ENCODE results near the gene ATP6V1F.

Gene ATP6V1F

DNA sequence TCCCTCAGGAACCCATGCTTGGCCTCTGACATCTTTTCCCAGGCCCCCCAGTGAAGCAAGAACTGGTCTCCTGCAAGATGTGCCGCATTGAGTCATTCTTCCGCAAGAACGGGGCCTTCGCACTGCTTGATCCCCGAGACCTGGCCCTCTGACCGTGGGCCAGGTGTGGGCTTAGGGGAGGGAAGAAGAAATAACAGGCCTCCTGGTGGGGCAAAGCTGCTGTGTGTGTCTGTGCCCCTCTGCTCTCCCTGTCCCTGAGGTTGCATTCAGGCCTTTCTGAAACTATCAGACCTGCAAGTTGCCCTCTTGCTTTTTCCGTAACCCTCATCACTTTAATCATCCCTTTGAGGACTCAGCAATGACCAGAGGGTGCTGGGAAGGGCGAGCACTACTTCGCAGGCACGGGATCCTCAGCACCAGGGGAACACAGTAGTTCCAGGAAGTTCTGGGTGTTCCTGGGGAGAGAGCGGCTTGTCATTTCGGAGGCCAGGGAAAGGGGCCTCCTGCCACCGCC lies 6.0 kb downstream of the ATP6V1F start:
- DNase-seq (ENCODE audit: low spot score): no peak

DNA sequence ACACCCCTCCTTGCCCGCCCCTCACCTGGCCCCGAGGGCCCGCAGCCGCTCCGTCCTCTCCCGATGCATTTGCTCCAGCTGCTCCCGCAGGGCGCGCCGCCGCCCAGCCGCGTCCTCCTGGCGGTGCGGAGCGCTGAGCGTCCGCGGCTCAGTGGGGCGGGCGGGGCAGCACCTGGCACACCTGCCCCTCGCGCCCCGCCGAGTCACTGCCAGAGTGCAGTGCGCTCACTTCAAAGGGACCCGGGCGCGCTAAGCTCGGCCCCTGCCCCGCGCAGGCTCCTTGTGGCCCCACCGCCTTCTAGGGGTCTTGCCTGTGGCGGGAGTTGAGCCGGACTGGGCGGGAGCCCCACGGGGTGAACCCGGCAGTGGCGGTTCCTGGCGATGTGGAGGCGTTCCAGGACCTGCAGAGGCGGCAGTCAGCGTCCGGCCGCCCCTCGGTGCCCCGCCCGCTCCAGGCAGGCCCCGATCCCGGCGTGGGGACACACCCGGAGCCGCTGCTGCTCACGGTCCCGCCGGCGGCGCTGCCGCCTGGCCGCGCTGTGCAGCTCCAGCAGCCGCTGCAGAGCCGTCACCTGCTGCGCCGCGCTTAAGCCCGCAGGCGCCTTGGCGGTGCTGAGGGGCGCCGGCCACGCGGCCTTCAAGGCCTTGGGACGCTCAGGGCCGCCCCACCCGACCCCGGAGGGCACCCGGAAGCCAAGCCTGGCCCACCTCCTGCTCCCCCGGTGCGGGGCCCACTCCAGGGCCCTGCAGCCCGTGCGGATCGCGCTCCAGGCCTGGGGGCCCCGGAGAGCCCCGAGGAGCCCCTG lies 6.7 kb downstream of the ATP6V1F start:
- DNase-seq (ENCODE audit: low spot score): peak; percentile 30

DNA sequence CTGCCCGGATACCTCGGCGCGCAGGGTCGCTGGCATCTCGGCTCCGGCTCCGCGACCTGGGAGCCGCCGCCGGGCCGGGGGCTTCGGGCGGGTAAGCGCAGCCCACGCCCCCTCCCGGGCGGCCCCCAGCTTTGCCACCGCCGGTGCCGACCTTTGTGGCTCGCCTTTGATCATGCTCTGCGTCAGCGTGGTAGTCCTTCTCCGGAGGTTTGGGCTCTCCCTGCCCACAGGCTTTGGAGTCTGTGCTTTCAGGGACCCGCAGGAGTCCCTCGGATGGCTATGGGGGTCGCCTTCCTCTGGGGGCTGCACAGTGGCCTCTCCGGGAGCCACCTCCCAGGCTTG lies 7.3 kb downstream of the ATP6V1F start:
- no peak for DNase-seq (ENCODE audit: low spot score)

DNA sequence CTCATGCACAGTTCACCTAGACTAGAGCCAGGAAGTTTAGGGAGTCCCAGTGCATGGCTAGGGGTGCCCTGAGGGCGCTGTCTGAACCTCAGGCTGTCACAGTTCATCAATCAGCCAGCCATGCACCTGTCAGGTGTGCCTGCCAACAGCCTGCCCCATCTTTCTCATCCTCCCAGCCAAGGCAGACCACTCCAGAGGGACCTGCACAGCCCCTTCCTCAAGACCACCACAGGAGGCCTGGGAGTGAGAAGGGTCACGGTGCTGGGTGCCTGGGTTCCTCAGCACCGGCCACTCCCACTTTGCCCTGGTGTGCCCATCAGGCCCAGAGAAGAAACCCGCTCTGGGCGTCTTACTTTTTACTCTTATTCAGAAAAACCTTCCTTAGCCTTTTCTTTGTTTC lies 8.4 kb downstream of the ATP6V1F start:
- no peak for DNase-seq (ENCODE audit: low spot score)

DNA sequence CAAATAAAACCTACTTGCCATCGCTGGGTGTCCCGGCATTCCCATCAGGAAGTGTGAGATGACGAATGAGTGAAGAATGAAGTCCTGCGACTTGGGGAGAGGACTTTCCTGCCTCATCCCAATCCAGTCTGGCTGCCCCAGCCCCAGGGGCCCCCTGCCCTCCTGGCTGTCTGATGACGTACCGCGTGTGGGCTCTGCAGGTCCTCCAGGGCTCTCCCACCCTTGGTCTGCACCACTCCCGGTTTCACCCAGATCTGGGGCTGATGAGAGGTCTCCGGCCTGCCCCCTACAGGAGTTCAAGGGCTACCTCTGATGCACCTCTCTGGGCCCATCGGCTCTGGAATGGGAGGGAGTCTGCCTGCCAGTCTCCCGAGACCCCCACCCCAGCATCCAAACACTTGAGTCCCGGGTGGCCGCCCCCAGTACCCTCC lies 9.8 kb downstream of the ATP6V1F start:
- DNase-seq (ENCODE audit: low spot score): no peak

DNA sequence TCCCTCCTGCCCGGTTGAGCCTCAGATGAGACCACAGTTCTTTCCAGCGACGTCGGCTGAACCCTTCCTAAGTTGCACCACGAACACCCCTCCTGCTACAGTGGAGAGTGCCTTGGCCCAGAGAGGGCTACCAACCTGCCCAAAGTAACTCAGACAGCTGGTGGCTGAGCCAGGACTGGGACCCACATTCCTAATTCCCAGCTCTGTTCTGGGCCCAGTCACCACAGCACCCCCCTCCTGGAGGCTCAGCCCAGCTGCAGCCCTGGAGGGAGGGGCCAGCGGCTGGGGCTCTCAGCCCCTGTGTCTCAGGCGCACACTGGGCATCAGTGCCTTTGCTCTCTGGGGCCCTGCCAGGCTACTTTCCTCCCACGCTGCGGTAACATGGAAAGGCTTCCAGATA lies 10.6 kb downstream of the ATP6V1F start:
- no peak for DNase-seq (ENCODE audit: low spot score)

DNA sequence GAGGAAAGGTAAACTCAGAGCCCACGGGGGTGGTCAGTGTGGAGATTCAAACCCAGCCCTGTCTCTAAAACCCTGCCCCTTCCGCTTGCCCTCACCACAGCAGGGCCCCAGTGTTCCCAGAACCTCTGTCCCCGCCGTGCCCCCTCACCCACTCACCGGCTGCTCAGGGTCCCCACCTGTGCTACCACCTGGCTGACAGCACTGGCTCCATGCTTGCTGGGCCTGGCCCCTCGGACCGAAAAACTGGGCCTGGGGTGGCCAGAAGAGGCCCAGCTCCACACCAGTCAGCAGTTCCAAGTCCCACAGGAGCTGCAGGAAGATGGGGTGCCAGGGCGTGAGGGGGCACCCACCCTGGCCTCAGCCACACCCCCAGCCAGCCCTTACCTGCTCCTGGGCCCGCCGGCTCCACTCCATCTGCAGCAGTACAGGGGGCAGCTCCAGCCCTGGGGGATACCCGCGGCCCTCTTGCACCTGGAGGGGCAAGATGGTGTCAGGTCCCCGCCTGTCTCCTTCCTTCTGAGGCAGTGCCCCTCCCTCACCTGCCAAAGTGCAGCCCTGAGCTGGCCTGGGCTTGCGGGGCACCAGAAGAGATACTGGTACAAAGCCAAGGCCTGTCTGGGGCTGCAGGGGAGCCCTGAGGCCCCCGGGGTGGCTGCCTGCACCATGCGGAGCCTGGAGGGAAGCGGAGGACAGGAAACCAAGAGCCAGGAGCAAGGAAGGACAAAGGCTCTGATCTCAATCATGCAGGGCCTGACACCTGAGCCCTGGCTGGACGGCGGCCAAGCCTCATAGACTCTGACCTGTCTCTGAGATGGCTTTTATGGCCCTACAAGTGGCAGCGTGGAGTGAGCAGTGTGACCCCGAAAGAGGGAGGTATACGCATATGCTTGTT lies 11.7 kb downstream of the ATP6V1F start:
- no peak for DNase-seq (ENCODE audit: low spot score)

DNA sequence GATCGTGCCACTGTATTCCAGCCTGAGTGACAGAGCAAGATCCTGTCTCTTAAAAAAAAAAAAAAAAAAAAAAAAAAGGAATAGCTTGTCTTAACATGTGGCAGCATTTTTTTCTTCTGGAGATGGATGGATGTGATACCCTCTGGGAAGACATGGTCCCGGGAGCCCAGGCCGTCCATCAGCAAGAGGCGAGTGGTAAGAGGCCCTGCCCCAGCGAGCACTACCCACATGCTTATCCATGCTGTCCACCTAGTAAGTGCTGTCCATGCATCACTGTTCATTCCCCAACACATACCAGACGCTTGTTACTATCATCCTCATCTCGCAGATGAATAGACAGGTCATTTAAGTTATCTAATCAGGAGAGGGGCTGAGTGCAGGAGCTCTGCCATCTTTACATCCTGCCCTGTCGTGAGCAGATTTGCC lies 12.9 kb downstream of the ATP6V1F start:
- DNase-seq (ENCODE audit: low spot score): no peak

DNA sequence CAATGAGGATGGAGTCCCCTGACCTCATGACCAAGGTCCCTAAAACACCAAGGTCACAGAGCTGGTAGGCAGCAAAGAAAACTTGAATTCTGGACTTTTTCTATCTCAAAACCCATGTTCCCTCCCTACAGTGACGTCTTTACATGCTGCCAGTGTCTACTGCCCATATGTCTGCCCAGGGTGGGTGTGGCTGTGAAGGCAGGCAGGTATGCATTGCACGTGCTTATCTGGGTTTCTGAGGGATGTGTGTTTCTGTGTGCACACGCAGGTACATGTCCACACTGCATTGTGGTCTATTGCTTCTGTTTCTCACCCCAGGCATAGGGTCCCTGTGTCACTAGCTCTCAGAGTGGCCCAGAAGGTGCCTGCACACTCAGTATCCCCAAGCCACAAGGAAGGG lies 13.5 kb downstream of the ATP6V1F start:
- DNase-seq (ENCODE audit: low spot score): no peak

DNA sequence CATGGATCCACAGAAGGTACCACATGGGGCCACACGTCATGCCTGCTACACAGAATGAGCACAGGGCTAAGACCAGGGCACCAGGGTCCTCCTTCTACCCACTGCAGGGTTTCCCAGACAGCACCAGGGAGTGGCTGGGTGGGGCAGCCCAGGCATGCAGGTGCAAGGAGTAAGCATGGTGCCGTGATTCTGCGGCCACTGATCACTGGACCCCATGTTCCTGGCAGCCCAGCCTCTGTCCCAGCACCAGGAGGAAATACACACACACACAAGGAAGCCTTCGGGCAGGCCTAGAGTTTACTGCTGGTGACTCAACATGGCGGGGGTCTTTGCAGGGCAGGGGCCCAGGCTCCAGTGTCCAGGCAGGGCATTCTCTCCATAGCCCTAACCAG lies 13.9 kb downstream of the ATP6V1F start:
- no peak for DNase-seq (ENCODE audit: low spot score)

DNA sequence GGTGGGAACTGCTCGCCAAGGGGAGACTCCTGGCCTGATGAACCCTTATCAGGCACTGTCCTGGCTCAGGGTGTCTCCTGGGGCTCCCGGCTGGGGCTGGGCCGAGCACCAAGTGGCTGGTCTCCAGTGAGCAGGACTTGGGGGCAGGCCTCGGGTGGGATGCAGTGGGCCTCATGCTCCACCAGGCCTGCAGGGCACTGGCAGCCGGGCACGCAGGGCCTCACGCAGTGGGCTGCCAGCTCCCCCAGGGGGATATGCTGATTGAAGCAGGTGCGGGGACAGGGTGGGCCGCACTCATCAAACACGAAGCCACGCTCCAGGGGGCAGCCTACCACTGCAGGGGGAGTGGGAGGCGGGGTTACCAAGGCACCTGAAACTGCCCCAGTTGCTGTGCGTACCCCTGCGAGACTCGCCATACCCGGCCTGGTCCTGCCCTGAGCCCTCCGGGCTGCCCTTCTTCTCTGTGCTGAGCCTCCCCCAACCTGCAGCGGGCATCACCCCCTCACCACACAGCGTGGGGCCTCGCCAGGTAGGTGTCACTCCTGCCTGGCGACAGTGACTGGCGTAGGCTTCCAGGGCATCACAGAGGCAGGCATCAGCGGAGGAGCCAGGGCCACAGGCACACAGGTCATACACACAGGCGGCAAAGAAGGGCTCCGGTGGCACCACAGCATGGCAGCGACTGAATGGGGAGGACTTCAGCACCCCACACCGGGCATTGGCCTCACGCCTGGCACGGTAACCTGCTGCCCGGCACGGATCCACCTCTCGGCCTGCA lies 14.5 kb downstream of the ATP6V1F start:
- no peak for DNase-seq (ENCODE audit: low spot score)

DNA sequence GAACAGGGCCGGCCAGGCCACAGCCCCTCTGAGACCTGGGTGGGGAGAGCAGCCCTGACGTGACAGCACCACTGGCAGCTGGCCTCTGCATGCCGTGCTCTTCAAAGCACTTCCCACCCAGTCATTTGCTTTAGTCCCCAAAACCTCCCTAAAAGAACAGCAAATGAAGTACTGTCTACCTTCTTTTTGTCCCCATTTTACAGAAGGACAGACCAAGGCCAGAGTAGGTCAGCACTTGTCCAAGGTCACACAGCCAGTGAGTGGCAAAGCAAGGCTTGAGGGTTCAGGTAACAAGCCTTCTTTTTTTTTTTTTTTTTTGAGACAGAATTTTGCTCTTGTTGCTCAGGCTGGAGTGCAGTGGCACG lies 15.1 kb downstream of the ATP6V1F start:
- no peak for DNase-seq (ENCODE audit: low spot score)

DNA sequence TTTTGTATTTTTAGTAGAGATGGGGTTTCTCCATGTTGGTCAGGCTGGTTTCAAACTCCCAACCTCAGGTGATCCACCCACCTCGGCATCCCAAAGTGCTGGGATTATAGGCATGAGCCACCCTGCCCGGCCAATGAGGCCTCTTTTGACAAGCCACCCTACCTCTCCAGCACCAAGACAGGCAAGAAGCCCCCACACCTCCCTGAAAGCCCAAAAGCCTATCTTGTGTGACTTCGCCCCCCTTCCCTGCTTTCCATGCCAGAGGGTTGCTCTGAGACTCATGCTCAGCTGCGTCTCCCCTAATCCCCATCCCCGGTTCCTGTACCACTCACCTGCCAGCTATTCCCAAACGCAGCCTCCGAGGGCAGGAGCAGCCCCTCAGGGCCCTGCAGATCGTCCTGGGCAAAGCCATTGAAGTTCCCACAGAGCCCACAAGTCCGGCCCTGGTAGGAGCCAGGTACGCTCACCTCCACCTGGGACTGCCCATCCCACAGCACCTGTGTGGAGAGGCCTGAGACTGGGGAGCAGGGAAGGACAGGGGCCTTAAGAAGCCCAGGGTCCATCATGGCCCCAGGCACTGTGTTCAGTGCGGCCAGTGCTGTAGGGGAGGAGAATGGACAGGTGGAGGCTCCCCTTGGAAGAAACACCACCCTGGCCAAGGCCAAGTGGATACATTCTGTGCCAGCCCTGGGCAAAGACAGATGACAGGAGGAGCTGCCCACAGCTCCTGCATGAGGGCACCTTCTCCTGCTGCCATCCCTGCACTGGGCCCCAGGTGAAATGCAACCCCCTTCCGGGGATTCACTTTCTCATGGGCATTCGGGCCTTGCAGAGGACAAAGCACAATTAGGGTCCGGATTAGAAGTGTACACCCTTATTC lies 15.8 kb downstream of the ATP6V1F start:
- DNase-seq (ENCODE audit: low spot score): no peak

DNA sequence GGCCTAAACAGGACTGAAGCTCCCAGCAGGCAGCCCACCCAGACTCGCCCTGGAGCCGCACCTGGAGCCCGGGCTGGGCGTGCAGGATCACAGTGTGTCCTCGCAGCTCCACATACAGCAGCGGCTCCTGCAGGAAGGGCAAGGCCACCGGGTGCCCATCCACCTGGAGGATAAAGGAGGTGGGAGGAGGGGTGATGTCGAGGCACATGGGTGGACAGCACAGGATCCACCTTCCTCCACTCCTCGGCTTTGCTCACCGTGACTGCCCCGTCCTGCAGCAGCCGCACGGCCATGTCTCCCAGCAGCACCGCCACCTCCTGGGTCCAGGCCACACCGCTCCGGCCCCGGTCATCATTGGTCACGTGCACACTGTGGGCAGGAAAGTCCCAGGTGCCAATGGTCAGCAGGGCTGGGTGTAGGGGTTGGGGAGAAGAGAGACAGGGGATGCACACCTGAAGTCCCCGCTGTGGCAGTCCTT lies 16.8 kb downstream of the ATP6V1F start:
- no peak for DNase-seq (ENCODE audit: low spot score)

DNA sequence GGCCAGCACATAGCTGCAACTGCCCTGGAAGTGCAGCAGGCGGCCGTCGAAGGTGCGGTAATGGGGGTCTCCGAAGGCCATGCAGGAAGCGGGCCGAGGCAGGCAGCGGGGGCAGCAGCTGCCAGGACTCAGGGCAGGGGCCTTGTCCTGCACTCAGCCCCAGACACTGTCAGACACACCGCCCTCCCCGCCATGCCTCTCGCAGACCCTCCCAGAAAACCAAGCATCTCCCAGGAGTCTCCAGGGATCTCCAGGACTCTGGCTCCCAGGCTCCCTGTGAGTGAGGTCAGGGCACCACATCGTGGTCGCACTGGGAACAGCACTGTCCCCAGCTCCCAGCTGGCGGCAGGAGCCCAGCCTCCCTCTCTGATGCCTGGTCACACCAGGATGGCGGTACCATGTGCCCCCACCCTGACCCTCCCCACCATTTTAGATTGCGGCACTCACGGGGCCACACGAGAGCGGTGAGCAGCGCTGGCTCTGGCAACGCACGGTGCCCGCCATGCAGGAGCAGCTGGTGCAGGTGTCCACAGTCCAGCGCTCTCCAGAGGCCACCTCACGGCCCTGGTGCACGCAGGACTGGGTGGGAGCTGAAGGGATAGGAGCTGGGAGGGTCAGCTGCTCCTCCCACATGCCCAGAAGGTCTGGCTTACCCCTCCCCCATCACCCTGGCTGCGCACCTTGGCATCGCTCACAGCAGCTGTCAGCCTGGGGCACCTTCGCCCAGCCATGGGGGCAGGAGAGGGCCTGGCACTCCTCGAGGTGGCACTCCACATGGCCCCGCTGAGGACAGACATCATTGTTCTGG lies 17.5 kb downstream of the ATP6V1F start:
- no peak for DNase-seq (ENCODE audit: low spot score)

DNA sequence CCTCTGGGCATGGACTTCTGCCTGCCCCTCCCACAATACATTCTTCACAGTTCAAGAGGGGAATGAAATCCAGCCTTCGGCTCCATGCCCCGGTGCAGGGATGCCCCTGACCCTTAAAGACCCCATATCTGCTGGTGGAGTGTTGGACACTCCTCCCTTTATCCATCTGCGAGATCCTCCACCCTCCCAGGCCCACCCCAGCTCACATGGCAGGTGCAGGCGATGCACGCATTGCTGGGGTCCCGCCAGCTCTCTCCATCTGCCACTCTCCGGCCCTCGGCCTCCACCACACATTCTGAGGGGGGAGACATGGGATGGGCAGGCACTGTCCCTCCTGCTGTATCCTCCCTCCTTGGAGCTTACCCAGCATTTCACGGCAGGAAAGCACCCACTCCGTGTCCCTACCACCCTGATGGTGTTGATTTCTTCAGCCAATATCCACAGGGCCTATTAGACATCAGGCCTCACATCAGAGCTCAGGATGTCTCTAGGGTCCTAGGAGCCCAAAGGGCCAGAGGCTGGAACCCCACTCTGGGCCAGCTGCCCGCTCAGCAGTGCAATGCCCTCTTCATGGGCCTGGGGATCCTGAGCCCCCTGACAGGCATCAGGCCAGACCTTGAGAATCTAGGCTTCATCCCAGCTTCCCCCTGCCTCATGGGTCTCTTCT lies 18.3 kb downstream of the ATP6V1F start:
- no peak for DNase-seq (ENCODE audit: low spot score)

DNA sequence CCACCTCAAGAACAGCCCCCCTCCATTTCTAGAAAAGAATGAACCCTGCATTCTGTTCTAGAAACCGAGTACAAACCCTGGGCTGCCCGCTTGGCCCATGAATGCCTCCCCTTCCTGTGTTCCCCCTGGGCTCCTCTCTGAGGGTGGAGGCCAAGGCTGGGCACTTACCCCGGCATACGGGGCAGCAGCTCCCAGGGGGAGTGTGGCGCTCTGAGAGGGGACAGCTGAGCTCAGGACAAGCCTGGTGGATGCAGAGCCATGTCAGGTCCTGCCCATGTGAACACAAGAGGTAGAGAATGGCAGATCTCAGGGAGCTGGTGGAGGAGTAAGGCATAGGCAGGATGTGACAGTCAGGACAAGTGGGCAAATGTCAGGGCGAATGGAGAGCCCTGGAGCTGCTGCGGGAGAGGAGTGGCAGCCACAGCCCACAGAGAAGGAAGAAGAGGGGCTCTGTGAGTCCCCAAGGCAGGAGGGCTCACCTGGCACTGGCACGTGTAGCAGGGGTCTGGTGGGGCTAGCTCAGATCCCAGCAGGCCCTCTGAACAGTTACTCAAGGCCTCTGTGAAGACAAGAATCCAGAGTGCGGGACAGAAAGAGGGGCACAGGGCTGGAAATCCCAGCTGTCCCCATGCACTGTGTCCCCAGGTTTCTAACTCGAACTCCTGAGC lies 18.9 kb downstream of the ATP6V1F start:
- no peak for DNase-seq (ENCODE audit: low spot score)

DNA sequence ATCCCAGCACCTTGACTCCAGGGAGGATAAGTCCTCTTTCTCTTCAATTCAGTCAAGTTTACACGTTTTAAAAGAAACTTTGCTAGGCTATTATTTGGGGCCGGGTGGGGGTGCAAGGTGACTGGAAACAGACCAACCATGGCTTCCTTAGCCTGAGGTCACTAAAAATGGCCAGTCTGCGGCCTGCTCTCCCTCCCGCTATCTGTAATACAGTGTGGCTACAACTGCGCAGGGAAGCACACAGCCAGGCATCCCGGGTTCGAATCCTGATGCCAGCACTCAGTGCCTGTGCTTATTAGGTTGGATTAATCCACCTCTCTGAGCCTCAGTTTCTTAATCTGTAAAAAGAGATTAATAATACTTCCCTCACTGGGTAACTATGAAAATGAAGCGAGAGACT lies 19.5 kb downstream of the ATP6V1F start:
- DNase-seq (ENCODE audit: low spot score): no peak

All from CD4-positive, alpha-beta T cell treated with Interleukin-2 at 100 ng/mL for 4 hours (primary cell).